ENCODE data around the gene HIC1.

DNA sequence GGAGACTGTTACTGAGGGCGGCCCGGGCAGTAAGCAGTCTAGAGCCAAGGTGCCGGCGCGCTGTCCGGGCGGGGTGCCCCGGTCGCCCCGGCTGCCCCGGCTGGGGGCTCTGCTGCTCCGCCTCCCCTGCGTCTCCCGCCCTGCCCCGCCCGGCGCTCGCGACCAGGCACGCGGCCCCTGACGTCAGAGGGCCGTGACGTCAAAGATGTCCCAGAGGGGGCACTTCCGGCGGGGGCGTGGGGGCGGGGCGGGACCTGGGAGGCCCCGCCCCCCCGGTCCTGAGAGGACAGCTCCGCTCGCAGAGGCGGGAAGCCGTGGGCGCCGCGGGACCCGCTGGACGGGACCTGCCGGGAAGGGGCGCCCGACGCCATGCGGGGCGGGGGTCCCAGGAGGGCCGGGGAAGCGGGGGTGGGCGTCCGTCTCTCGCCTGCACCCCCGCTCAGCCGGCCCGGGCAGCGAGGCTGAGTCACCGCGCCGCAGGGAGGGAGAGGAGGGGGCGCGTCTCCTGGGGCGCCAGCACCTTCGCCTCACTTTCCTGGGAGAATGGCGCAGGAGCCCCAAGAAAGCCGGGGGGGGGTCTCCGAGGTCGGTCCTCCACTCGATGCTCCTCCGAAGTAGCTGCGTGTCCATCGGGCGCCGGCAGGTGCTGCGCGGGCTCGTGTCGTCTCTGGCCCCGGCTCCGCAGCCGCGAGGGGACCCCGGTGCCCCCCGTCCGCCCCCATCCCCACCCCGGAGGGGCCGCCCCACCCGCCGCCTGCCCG lies 4.4 kb upstream of the HIC1 start:
- TF ChIP-seq GATA2 (IDR thresholded peaks at IDR 0.05; ENCODE audit: low read depth, low read length), result no peak
- no peak for TF ChIP-seq GATA3 (IDR thresholded peaks at IDR 0.05; ENCODE audit: low read depth, low read length)

Data from SH-SY5Y (cell line).